IPS-11a (cell line): Measurements from ENCODE around the gene RPL10.

Source experiments
- H3K4me3 ChIP-seq: one replicate; pipeline ENCODE4 v1.5.1; 2013; ENCODE audit warnings: low read depth, low read length, control low read depth

Gene RPL10

DNA sequence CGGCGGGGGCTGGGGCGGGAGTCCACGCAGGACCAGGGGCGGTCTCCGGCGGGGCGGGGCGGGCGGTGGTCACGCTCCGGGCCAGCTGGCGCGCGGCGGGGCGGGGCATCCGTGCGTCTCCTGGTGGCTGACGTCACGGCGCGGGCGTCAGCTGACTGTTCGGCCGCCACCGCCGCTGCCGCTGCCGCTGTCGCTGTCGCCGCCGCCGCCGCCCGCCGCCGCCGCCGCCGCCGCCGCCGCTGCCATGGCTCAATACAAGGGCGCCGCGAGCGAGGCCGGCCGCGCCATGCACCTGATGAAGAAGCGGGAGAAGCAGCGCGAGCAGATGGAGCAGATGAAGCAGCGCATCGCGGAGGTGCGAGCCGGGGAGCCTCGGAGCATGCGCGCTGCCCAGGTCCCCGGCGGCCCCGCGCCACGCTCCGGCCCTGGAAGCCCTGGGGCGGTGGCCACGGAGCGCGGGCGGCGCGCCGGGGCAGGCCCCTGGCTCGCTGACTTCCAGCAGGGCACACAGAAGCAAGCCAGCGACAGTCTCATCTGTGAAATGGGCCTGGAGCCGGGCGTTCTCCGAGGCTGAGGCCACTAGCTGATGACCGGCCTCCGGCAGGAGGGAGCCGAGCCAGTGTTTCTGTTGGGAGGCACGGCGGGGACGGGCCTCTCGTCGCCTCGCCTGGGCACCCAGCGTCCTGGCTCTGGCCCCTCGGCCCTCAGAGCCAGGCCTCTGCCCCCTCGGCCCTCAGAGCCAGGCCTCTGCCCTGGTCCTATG lies 46.0 kb downstream of the RPL10 start, which contains the start of gene FAM50A:
Gene FAM50A, plus strand, starts transcription at position 150 of the 763 bp plus-strand sequence. Its CDS starts 95 bp downstream, at position 245.
- peak within 1 kb of the TSS; percentile 30 for H3K4me3 ChIP-seq

DNA sequence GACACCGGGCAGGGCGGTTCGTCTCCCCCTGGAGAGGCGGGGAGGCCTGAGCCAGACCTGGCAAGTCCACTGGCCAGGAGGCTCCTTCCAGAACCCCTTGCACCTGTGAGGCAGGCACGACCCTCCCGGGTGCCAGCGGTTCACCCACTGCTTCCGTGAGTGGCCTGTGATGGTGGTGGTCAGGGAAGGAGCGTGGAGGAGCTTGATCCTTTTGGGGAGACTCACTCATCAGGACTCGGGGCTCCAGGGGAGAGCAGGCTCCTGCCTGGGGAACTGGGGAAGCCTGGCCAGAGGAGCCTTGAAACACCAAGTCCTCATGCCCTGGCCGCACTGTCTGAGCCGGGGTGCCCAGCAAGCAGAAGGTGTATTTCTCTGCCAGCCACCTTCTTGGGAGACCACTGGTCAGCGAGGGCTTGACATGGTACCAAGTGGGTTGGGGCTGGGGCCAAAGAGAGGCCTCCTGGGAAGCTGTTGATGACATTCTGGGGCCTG lies 46.6 kb downstream of the RPL10 start:
- peak overlapping the region; percentile 30 for H3K4me3 ChIP-seq

- H3K4me3 ChIP-seq = no peak overlapping the region
These were observed 47.6 kb downstream of the RPL10 start for GRCh38 chrX:154445776-154446175.

DNA sequence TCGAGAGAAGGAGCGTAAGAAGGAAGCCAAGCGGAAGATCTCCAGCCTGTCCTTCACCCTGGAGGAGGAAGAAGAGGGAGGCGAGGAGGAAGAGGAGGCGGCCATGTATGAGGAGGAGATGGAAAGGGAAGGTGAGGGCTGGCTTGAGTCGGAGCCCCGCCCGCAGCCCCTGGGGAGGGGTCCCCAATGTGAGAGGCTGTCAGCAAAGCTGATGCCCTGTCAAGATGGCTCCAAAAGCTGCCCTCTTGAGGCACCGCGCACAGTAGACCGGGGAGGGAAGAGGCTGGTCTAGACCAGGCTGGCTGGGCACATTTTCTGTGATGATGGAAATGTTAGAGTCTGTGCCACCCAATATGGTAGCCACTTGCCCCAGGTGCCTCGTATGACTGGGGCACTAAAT lies 48.3 kb downstream of the RPL10 start:
- H3K4me3 ChIP-seq = no peak overlapping the region

- H3K4me3 ChIP-seq = no peak overlapping the region
These were observed 50.3 kb downstream of the RPL10 start for GRCh38 chrX:154448484-154448883.

DNA sequence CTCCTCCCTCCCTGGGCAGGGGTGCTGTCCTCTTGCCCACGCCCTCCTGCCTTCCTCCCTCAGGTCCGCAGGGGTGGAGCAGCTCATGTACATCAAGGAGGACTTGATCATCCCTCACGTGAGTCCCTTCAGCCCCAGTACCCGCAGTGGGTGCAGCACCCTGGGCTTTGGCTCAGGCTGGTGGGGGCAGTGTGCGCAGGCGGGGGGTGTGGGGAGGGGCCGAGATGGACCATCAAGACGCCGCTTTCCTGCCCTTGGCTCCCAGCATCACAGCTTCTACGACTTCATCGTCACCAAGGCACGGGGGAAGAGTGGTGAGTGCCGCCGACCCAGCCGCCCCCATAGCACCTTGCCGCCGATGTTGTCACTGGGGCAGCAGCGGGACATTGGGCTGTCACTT lies 51.4 kb downstream of the RPL10 start:
- no peak overlapping the region for H3K4me3 ChIP-seq

DNA sequence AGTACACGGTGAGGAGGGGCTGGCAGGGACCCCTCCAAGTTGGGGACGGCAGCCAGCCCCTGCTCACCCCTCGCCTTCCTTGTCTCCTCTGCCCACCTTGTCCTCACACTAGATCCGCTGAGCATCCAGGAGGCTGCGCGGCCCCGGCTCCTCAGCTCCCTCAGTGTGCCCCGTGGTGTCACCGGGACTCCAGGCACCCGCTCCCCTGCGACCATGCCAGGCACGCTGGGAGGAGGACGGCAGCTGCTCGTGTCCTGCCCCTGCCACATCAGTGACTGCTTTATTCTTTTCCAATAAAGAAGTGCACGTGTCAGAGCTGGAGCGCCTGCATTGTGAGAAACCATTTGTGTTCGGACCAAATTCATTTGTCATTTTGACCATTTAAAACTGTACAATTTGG lies 52.1 kb downstream of the RPL10 start:
- H3K4me3 ChIP-seq = no peak overlapping the region
